HG02884 (cell line): ENCODE measurements around the gene ACAD9.

ENCODE experiments used
- ATAC-seq: cut with Tn5 transposase; IDR thresholded peaks from one replicate; pipeline ENCODE4 v1.9.1; 2021; ENCODE audit warnings: mild to moderate bottlenecking, moderate library complexity; ENCODE audit not compliant: unreplicated experiment

Gene ACAD9

GRCh38 chr3:128933213-128933921 is 53.9 kb downstream of the ACAD9 start:
- no peak for ATAC-seq

GRCh38 chr3:128933922-128934253 is 54.5 kb downstream of the ACAD9 start:
- ATAC-seq = no peak

- no peak for ATAC-seq
Observed at GRCh38 chr3:128935922-128936321, 56.5 kb downstream of the ACAD9 start.

- ATAC-seq = no peak
Observed at GRCh38 chr3:128936341-128936740, 56.9 kb downstream of the ACAD9 start.

GRCh38 chr3:128940252-128940651 is 60.8 kb downstream of the ACAD9 start:
- ATAC-seq = no peak

- ATAC-seq = no peak
Observed at GRCh38 chr3:128942161-128942952, 62.9 kb downstream of the ACAD9 start.

- no peak for ATAC-seq
Observed at GRCh38 chr3:128945041-128945877, 65.8 kb downstream of the ACAD9 start.

GRCh38 chr3:128945878-128946175 is 66.4 kb downstream of the ACAD9 start:
- no peak for ATAC-seq

GRCh38 chr3:128946411-128946810 is 67.0 kb downstream of the ACAD9 start:
- no peak for ATAC-seq

GRCh38 chr3:128949158-128949557 is 69.7 kb downstream of the ACAD9 start:
- ATAC-seq = no peak

GRCh38 chr3:128950223-128950938 is 71.0 kb downstream of the ACAD9 start:
- ATAC-seq = no peak

GRCh38 chr3:128956440-128956839 is 77.0 kb downstream of the ACAD9 start:
- no peak for ATAC-seq
